Spleen (tissue), 11 donors: ENCODE data around the gene ZDHHC3. TPM values are rescaled to one million over a fixed set of nuclear protein-coding genes. Genes with fewer than 3 reads are reported as not detected.

Source experiments
- DNase-seq: peaks from one replicate; pipeline ENCODE4 v3.0.0-alpha.2; 2020
- H3K27ac ChIP-seq, 8 donors: fragments of 200-600 bp; sonication (generic) in 7 of 8; 1 replicate in 4 of 8; 2 replicates in 4 of 8; pipeline versions ENCODE4 v1.5.0 to v1.8.0; 2016 to 2021; ENCODE audit warnings: inconsistent platforms in 4 of 8, mild to moderate bottlenecking in 4 of 8, moderate library complexity in 1 of 8
- H3K27me3 ChIP-seq, 7 donors: fragments of 200-600 bp; sonication (generic) in 6 of 7; replicated peaks in 1 of 7; 1 replicate in 4 of 7; 2 replicates in 3 of 7; pipeline versions ENCODE4 v1.5.0 to v1.8.0; 2016 to 2021; ENCODE audit warnings: inconsistent platforms in 3 of 7, mild to moderate bottlenecking in 1 of 7
- H3K36me3 ChIP-seq, 6 donors: fragments of 200-600 bp; sonication (generic) in 5 of 6; 1 replicate in 4 of 6; 2 replicates in 2 of 6; pipeline versions ENCODE4 v1.5.0 to v1.8.0; 2016 to 2021; ENCODE audit warnings: inconsistent platforms in 2 of 6
- H3K4me1 ChIP-seq, 6 donors: fragments of 200-600 bp; sonication (generic) in 5 of 6; 1 replicate in 3 of 6; 2 replicates in 3 of 6; pipeline versions ENCODE4 v1.5.0 to v1.8.0; 2016 to 2021; ENCODE audit warnings: inconsistent platforms in 3 of 6
- H3K4me3 ChIP-seq, 8 donors: fragments of 200-600 bp; sonication (generic) in 7 of 8; 1 replicate in 4 of 8; 2 replicates in 4 of 8; pipeline versions ENCODE4 v1.5.0 to v1.8.0; 2016 to 2021; ENCODE audit warnings: inconsistent platforms in 4 of 8, mild to moderate bottlenecking in 4 of 8, moderate library complexity in 2 of 8
- H3K9me3 ChIP-seq, 8 donors: fragments of 200-600 bp; sonication (generic) in 7 of 8; 1 replicate in 4 of 8; 2 replicates in 4 of 8; pipeline versions ENCODE4 v1.5.0 to v1.8.0; 2016 to 2021; ENCODE audit warnings: inconsistent platforms in 4 of 8
- POLR2A ChIP-seq, 3 donors: fragments of 450-650 bp; IDR thresholded peaks; one replicate each; pipeline ENCODE4 v1.5.1; 2017; ENCODE audit warnings: antibody characterized with exemption in 3 of 3, mild to moderate bottlenecking in 1 of 3
- POLR2AphosphoS5 ChIP-seq, 3 donors: sonication (generic); formaldehyde crosslinking; IDR thresholded peaks; one replicate each; pipeline ENCODE4 v1.5.1; 2017; ENCODE audit warnings: antibody characterized with exemption in 3 of 3
- WGBS, 5 donors: extraction: QIAGEN DNeasy Blood & Tissue Kit in 3 of 5; methylation state at CpG; one replicate each; pipeline versions ENCODE4 v1.1.5 to v1.1.7; 2013 to 2018; 5-methylcytosine and 5-hydroxymethylcytosine counted together
- intact Hi-C: fragments of 100-400 bp; cut with DNase I; formaldehyde crosslinking; loops from one replicate; pipeline ENCODE4 v1.15.0; 2023; ENCODE audit warnings: low total_unique reads
- polyA plus RNA-seq, 3 donors: library from polyadenylated mRNA; stranded (reverse); fragments of 200-250 nt; gene quantifications; one replicate each; pipeline ENCODE4 v1.2.1, GENCODE V29; 2013
- total RNA-seq, 7 donors: library from RNA; depleted of rRNA in 3 of 7; stranded (reverse); fragments of >200 nt in 3 of 7; fragmentation: NEBNext Ultra II Directional in 4 of 7; extraction: Animal tissue kit (Norgen Biotek cat#: 25700) in 4 of 7; gene quantifications; one replicate each; pipeline versions ENCODE4 v1.1.0 to v1.2.1, GENCODE V29; 2016 to 2021
- TF ChIP-seq, protein P1 (sequence below), 11 experiments: fragments of 200-600 bp in 7 of 11; fragments of 450-650 bp in 4 of 11; sonication (generic) in 4 of 11; IDR thresholded peaks in 8 of 11; conservative IDR thresholded peaks in 3 of 11; 1 replicate in 7 of 11; 2 replicates in 4 of 11; pipeline versions ENCODE4 v1.4.0 to v1.8.0; 2016 to 2021; ENCODE audit warnings: antibody characterized with exemption in 11 of 11, inconsistent platforms in 4 of 11, mild to moderate bottlenecking in 1 of 11
- donor health status: healthy with polysubstance abuse.
- donor health status: DM: no; HTN: no; CAD: no; lungs with moderate emphysema.
- donor health status: DM: no; HTN: no; CAD: no.
- donor health status: Bipolar disorder and iron deficiency.
- donor health status: healthy.
- donor health status: DM: no; HTN: no; CAD: no.
- donor health status: DM: yes; HTN: yes; CAD: no.

Gene ZDHHC3
- total and polyA plus RNA-seq, 10 donors: 15.2 to 79.2 (median 65.5) TPM

DNA sequence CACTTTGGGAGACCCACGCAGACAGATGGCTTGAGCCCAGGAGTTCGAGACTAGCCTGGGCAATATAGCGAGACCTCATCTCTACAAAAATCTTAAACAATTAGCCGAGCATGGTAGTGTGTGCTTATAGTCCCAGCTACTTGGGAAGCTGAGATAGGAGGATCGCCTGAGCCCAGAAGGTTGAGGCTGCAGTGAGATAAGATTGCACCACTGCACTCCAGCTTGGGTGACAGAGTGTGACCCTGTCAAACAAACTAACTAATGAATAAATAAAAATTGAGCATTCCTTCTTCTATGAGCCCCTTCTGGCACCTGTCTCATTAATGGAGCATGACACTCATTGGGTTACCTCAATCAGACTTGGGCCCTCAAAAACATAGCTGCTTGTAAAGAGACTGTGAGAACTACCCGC is 7.5 kb downstream of the ZDHHC3 start:
- Histone ChIP-seq H3K27me3 (no peaks in the 10 kb centered on the region), H3K36me3 (peaks cover 0 to 5% (median 0%) of the 10 kb centered on the region in 6 donors), H3K4me1 (peaks cover 17 to 99% (median 52%) of the 10 kb centered on the region in 6 donors), H3K4me3 (no peak overlapping the region), H3K27ac (peak overlapping the region in 6 of 8 donors; percentile 33 to 82 (median 72)), H3K9me3 (no peaks in the 10 kb centered on the region)
- DNase-seq: no peak
- no peak for TF ChIP-seq POLR2AphosphoS5 (IDR thresholded peaks at IDR 0.05)
- TF ChIP-seq, protein P1, sequence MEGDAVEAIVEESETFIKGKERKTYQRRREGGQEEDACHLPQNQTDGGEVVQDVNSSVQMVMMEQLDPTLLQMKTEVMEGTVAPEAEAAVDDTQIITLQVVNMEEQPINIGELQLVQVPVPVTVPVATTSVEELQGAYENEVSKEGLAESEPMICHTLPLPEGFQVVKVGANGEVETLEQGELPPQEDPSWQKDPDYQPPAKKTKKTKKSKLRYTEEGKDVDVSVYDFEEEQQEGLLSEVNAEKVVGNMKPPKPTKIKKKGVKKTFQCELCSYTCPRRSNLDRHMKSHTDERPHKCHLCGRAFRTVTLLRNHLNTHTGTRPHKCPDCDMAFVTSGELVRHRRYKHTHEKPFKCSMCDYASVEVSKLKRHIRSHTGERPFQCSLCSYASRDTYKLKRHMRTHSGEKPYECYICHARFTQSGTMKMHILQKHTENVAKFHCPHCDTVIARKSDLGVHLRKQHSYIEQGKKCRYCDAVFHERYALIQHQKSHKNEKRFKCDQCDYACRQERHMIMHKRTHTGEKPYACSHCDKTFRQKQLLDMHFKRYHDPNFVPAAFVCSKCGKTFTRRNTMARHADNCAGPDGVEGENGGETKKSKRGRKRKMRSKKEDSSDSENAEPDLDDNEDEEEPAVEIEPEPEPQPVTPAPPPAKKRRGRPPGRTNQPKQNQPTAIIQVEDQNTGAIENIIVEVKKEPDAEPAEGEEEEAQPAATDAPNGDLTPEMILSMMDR (IDR thresholded peaks at IDR 0.05 in 8 of 11, conservative IDR thresholded peaks at IDR 0.05 in 3 of 11): no peak
- TF ChIP-seq POLR2A (IDR thresholded peaks at IDR 0.05): no peak
- intact Hi-C loops: no loop called here
- 89 to 96% (median 95%) methylated on average over 6 of the region's 6 CpGs for WGBS, 5 donors

DNA sequence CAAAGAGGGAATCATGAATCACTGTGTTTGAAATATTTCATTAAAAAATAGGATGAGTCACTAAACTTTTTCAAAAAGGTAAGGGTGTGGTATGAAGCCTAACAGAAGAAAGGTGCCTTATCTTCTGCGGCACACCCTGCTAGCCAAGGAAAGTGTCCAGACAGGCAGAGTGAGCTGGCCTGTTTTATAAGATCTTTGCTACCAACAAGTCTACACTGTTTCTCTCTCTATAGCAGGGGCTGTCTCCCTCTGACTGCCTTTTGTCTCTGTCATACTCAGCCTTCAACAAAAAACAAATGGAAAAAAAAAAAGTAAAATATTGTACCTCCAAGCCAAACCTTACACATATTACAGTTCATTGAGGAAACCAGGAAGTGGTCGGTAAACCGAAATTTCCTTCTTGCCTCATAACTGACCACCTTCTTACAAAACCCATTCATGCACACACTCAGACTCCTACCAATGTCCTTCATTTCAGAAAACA is 9.1 kb downstream of the ZDHHC3 start:
- peaks cover 0 to 5% (median 0%) of the 10 kb centered on the region in 6 donors for H3K36me3 ChIP-seq

DNA sequence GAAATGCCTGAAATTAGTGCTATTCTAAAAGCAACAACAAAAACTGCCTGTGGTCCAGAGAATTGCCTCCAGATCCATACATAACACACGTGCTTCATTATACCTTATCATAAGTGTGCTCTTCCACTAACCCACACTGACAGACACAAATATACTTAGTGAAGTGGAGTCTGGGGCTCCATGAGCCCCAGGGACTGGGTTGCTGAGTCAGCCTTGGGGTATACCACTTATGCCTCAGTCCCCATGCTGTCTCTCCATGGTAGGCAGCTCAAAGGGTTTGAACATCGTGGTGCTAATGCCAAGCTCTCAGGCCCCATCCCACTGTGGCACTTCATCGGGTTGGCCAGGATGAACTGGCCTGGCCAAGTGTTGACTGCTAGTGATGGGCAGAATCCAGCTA is 10.8 kb downstream of the ZDHHC3 start:
- no peak for DNase-seq
- H3K27ac ChIP-seq: peak overlapping the region in 1 of 8 donors; percentile 37
- H3K36me3 ChIP-seq: no peaks in the 10 kb centered on the region
- H3K4me3 ChIP-seq: no peak overlapping the region
- H3K4me1 ChIP-seq: peaks cover 17 to 95% (median 48%) of the 10 kb centered on the region in 6 donors
- WGBS, 5 donors: 88 to 93% (median 89%) methylated on average over 2 to 3 of the region's 3 CpGs
- intact Hi-C loops: no loop called here
- TF ChIP-seq, protein P1 (IDR thresholded peaks at IDR 0.05 in 8 of 11, conservative IDR thresholded peaks at IDR 0.05 in 3 of 11): no peak
- TF ChIP-seq POLR2A (IDR thresholded peaks at IDR 0.05) (no peak), POLR2AphosphoS5 (IDR thresholded peaks at IDR 0.05) (no peak)
- H3K9me3 ChIP-seq: no peaks in the 10 kb centered on the region
- H3K27me3 ChIP-seq: no peaks in the 10 kb centered on the region

More for the DNA sequence above, 9.1 kb downstream of the ZDHHC3 start:
- 30 to 47% (median 45%) methylated on average over 3 of the region's 3 CpGs for WGBS, 5 donors
- intact Hi-C loops: no loop called here
- DNase-seq: no peak
- Histone ChIP-seq H3K4me3 (no peak overlapping the region), H3K4me1 (peaks cover 17 to 100% (median 52%) of the 10 kb centered on the region in 6 donors), H3K27ac (peak overlapping the region in 6 of 8 donors; percentile 32 to 76 (median 64)), H3K9me3 (no peaks in the 10 kb centered on the region), H3K27me3 (no peaks in the 10 kb centered on the region)
- TF ChIP-seq, protein P1 (IDR thresholded peaks at IDR 0.05 in 8 of 11, conservative IDR thresholded peaks at IDR 0.05 in 3 of 11): no peak
- TF ChIP-seq POLR2AphosphoS5 (IDR thresholded peaks at IDR 0.05): peak in 1 of 3 donors; percentile 26

DNA sequence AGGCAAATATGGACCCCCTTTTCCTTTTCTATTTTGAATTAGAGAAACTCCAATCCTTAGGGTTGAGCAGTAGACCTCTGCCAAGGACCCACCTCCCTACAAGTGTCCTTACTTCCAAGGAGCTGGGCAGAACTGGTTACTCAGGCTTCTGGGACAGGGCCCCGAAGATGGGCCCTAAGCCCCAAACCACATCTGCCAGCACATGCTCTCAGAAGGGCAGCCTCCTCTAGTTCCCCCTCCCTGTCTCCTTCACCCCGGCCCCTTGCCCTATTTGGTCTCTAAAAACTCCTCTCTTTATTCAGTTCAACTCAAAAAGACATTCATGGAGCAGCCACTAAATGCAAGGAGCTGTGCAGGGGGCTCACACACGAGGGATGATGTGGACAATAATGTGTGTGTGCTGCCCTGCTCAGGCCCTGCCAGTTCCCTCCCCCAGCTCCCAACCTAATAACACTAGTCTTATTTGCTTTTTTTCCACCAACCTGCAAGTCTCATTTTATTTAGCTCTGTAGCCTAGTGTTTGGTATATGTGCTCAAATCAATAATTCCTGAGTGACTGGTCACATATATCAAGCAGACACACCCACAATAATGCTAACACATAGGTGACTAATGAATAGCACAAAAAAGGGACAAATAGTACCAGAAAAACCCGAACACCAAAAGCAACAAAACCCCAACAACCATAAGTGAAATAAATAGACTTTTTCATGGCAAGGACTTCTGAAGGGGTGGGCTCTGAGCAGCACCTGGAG is 12.2 kb downstream of the ZDHHC3 start:
- H3K27ac ChIP-seq: no peak overlapping the region
- H3K4me1 ChIP-seq: peaks cover 5 to 86% (median 33%) of the 10 kb centered on the region in 6 donors

More for the DNA sequence above, 12.2 kb downstream of the ZDHHC3 start:
- Histone ChIP-seq H3K4me3 (no peak overlapping the region), H3K36me3 (peaks cover 0 to 11% (median 5%) of the 10 kb centered on the region in 6 donors), H3K27me3 (no peaks in the 10 kb centered on the region), H3K9me3 (no peaks in the 10 kb centered on the region)
- WGBS, 5 donors: 69 to 86% (median 78%) methylated on average over 4 of the region's 4 CpGs
- TF ChIP-seq POLR2AphosphoS5 (IDR thresholded peaks at IDR 0.05): no peak
- TF ChIP-seq, protein P1 (IDR thresholded peaks at IDR 0.05 in 8 of 11, conservative IDR thresholded peaks at IDR 0.05 in 3 of 11): no peak
- TF ChIP-seq POLR2A (IDR thresholded peaks at IDR 0.05): no peak
- intact Hi-C loops: no loop called here
- no peak for DNase-seq
